H9 (cell line): ENCODE results near the gene MAP3K7CL. TPM values are rescaled to one million over a fixed set of nuclear protein-coding genes. Genes with fewer than 3 reads are reported as not detected.

ENCODE experiments used
- DNase-seq: peaks from one replicate; pipeline ENCODE4 v3.0.0-alpha.2; 2017
- H2AFZ ChIP-seq: one replicate; pipeline ENCODE4 v1.6.1; 2013; ENCODE audit warnings: mild to moderate bottlenecking, low read length, control low read depth, moderate library complexity
- H2AK5ac ChIP-seq: 2 replicates; pipeline ENCODE4 v1.6.1; 2013; ENCODE audit warnings: low read length, control low read depth, mixed read lengths; ENCODE audit not compliant: insufficient read length
- H2BK120ac ChIP-seq: one replicate; pipeline ENCODE4 v1.6.1; 2013; ENCODE audit warnings: low read depth, mild to moderate bottlenecking, low read length, control low read depth, inconsistent platforms; ENCODE audit not compliant: poor library complexity, severe bottlenecking
- H2BK12ac ChIP-seq: 2 replicates; pipeline ENCODE4 v1.6.1; 2013; ENCODE audit warnings: low read length, control low read depth, mixed read lengths, low read depth; ENCODE audit not compliant: insufficient read length
- H2BK15ac ChIP-seq: 2 replicates; pipeline ENCODE4 v1.6.1; 2013; ENCODE audit warnings: low read depth, low read length, control low read depth
- H2BK20ac ChIP-seq: one replicate; pipeline ENCODE4 v1.6.1; 2013; ENCODE audit warnings: low read depth, mild to moderate bottlenecking, low read length, control low read depth, inconsistent platforms; ENCODE audit not compliant: poor library complexity, severe bottlenecking
- H2BK5ac ChIP-seq: 2 replicates; pipeline ENCODE4 v1.6.1; 2013; ENCODE audit warnings: low read length, control low read depth, mixed read lengths; ENCODE audit not compliant: insufficient read length
- H3K14ac ChIP-seq: 2 replicates; pipeline ENCODE4 v1.6.1; 2013; ENCODE audit warnings: low read length, control low read depth; ENCODE audit not compliant: insufficient read depth
- H3K18ac ChIP-seq: 2 replicates; pipeline ENCODE4 v1.6.1; 2013; ENCODE audit warnings: low read depth, mild to moderate bottlenecking, mixed read lengths, low read length, control low read depth; ENCODE audit not compliant: insufficient read length
- H3K23ac ChIP-seq: 2 replicates; pipeline ENCODE4 v1.6.1; 2013; ENCODE audit warnings: low read length, control low read depth, mixed read lengths, low read depth; ENCODE audit not compliant: insufficient read length
- H3K23me2 ChIP-seq: 2 replicates; pipeline ENCODE4 v1.6.1; 2013; ENCODE audit warnings: low read depth, mild to moderate bottlenecking, mixed read lengths, low read length, control low read depth; ENCODE audit not compliant: insufficient read length, poor library complexity, severe bottlenecking
- H3K27ac ChIP-seq: 2 replicates; pipeline ENCODE4 v1.5.1; 2013; ENCODE audit warnings: low read length, control low read depth, mixed read lengths, low read depth; ENCODE audit not compliant: insufficient read length
- H3K27me3 ChIP-seq: 2 replicates; pipeline ENCODE4 v1.6.1; 2013; ENCODE audit warnings: low read length, control low read depth, inconsistent platforms; ENCODE audit not compliant: insufficient read depth
- H3K4ac ChIP-seq: 2 replicates; pipeline ENCODE4 v1.6.1; 2013; ENCODE audit warnings: low read depth, mild to moderate bottlenecking, control low read depth, inconsistent platforms, low read length, moderate library complexity
- H3K4me1 ChIP-seq: 2 replicates; pipeline ENCODE4 v1.6.1; 2013; ENCODE audit warnings: low read length, control low read depth, inconsistent platforms; ENCODE audit not compliant: insufficient read depth
- H3K4me2 ChIP-seq: 2 replicates; pipeline ENCODE4 v1.6.1; 2013; ENCODE audit warnings: low read length, control low read depth, mixed read lengths; ENCODE audit not compliant: insufficient read length, insufficient read depth
- H3K56ac ChIP-seq: 2 replicates; pipeline ENCODE4 v1.6.1; 2013; ENCODE audit warnings: low read depth, mild to moderate bottlenecking, mixed read lengths, low read length, control low read depth; ENCODE audit not compliant: insufficient read length
- H3K79me1 ChIP-seq: 2 replicates; pipeline ENCODE4 v1.6.1; 2013; ENCODE audit warnings: low read depth, mild to moderate bottlenecking, moderate library complexity, low read length, control low read depth, inconsistent platforms; ENCODE audit not compliant: insufficient read depth, poor library complexity, severe bottlenecking
- H3K79me2 ChIP-seq: 2 replicates; pipeline ENCODE4 v1.6.1; 2013; ENCODE audit warnings: low read length, control low read depth, inconsistent platforms; ENCODE audit not compliant: insufficient read depth
- H3K9ac ChIP-seq: 2 replicates; pipeline ENCODE4 v1.6.1; 2013; ENCODE audit warnings: low read length, control low read depth, mixed read lengths; ENCODE audit not compliant: insufficient read length; ENCODE audit errors: extremely low read depth
- H3K9me3 ChIP-seq: one replicate; pipeline ENCODE4 v1.6.1; 2013; ENCODE audit warnings: low read depth, low read length, inconsistent platforms; ENCODE audit not compliant: control insufficient read depth
- H3T11ph ChIP-seq: one replicate; pipeline ENCODE4 v1.6.1; 2013; ENCODE audit warnings: mild to moderate bottlenecking, low read length, control low read depth, inconsistent platforms
- H4K20me1 ChIP-seq: one replicate; pipeline ENCODE4 v1.6.1; 2013; ENCODE audit not compliant: control insufficient read depth, insufficient read length, insufficient read depth
- H4K5ac ChIP-seq: 2 replicates; pipeline ENCODE4 v1.6.1; 2013; ENCODE audit warnings: low read depth, mild to moderate bottlenecking, mixed read lengths, low read length, control low read depth; ENCODE audit not compliant: insufficient read length
- H4K8ac ChIP-seq: replicated peaks from 2 replicates; pipeline ENCODE4 v1.6.1; 2013; ENCODE audit warnings: low read length, control low read depth, mixed read lengths, low read depth; ENCODE audit not compliant: insufficient read length
- H4K91ac ChIP-seq: 2 replicates; pipeline ENCODE4 v1.6.1; 2013; ENCODE audit warnings: low read depth, mild to moderate bottlenecking, moderate library complexity, mixed read lengths, low read length, control low read depth; ENCODE audit not compliant: insufficient read length
- H3K27ac Mint-ChIP-seq, 3 experiments: 2 replicates in 2 of 3; 3 replicates in 1 of 3; pipeline ENCODE4 v1.8.0; 2020 to 2021; ENCODE audit warnings: mixed read lengths in 3 of 3, mild to moderate bottlenecking in 1 of 3, moderate library complexity in 1 of 3
- H3K27me3 Mint-ChIP-seq: 2 replicates; pipeline ENCODE4 v1.8.0; 2021; ENCODE audit warnings: low read depth, mild to moderate bottlenecking, moderate library complexity, mixed read lengths
- H3K36me3 Mint-ChIP-seq, 3 experiments: 2 replicates in 2 of 3; 3 replicates in 1 of 3; pipeline ENCODE4 v1.8.0; 2020 to 2021; ENCODE audit warnings: low read depth in 3 of 3, mixed read lengths in 3 of 3; ENCODE audit not compliant: insufficient read depth in 1 of 3
- H3K4me1 Mint-ChIP-seq, 2 experiments: 2 replicates each; pipeline ENCODE4 v1.8.0; 2020; ENCODE audit warnings: mixed read lengths in 2 of 2
- H3K4me3 Mint-ChIP-seq, 2 experiments: 2 replicates in 1 of 2; 3 replicates in 1 of 2; pipeline ENCODE4 v1.8.0; 2020 to 2021; ENCODE audit warnings: mild to moderate bottlenecking in 2 of 2, mixed read lengths in 2 of 2, moderate library complexity in 1 of 2
- H3K9me3 Mint-ChIP-seq, 2 experiments: 2 replicates in 1 of 2; 3 replicates in 1 of 2; pipeline ENCODE4 v1.8.0; 2020; ENCODE audit warnings: mild to moderate bottlenecking in 2 of 2, mixed read lengths in 2 of 2, moderate library complexity in 1 of 2
- CTCF ChIP-seq: fragments of 200-600 bp; sonication (generic); conservative IDR thresholded peaks from 3 replicates; pipeline ENCODE4 v1.8.0; 2021; ENCODE audit warnings: antibody characterized with exemption, mild to moderate bottlenecking
- WGBS: extraction: QIAGEN DNeasy Blood & Tissue Kit; methylation state at CpG from one replicate; pipeline ENCODE4 v1.1.7; 2013; ENCODE audit warnings: missing lambda C conversion rate, low lambda C conversion rate, mixed read lengths; ENCODE audit not compliant: insufficient read length; ENCODE audit errors: extremely low coverage; 5-methylcytosine and 5-hydroxymethylcytosine counted together
- total RNA-seq: library from RNA; stranded (reverse); gene quantifications from 2 replicates; pipeline ENCODE4 v1.2.1, GENCODE V29; 2021

MAP3K7CL gene
- total RNA-seq, 1 experiment from 2014 or later, result not detected

- Mint-ChIP-seq H3K4me3 (no peak overlapping the region), H3K27me3 (no peaks in the 10 kb centered on the region), H3K9me3 (no peaks in the 10 kb centered on the region; a peak in 1 of 5 replicates), H3K36me3 (peaks cover 0 to 2% (median 0%) of the 10 kb centered on the region in 3 experiments; a peak in 2 of 7 replicates), H3K4me1 (peaks cover 9 to 22% of the 10 kb centered on the region in 2 experiments), H3K27ac (no peak overlapping the region)
- DNase-seq, result no peak
- no peak overlapping the region for H3K4me2 ChIP-seq
- H4K91ac ChIP-seq, result no peak overlapping the region
- no peak overlapping the region for H4K8ac ChIP-seq
- no peaks in the 10 kb centered on the region for H3K4me1 ChIP-seq
- H4K20me1 ChIP-seq, result no peaks in the 10 kb centered on the region
- H3K4ac ChIP-seq, result no peak overlapping the region
- no peaks in the 10 kb centered on the region for H3K79me2 ChIP-seq
- no peaks in the 10 kb centered on the region for H3K9me3 ChIP-seq
- no peak overlapping the region for H2BK20ac ChIP-seq
- no peak overlapping the region for H2BK5ac ChIP-seq
- H2AFZ ChIP-seq, result no peak overlapping the region
- no peaks in the 10 kb centered on the region for H3K27me3 ChIP-seq
- H3K56ac ChIP-seq, result no peak overlapping the region
- H3K23ac ChIP-seq, result no peak overlapping the region
- H4K5ac ChIP-seq, result no peak overlapping the region
- TF ChIP-seq CTCF, result no peak
- H3K79me1 ChIP-seq, result no peaks in the 10 kb centered on the region
- no peak overlapping the region for H3K14ac ChIP-seq
- no peak overlapping the region for H2BK15ac ChIP-seq
- no peaks in the 10 kb centered on the region for H3K23me2 ChIP-seq
- no peak overlapping the region for H3K18ac ChIP-seq
- no peak overlapping the region for H3K27ac ChIP-seq
- H2BK120ac ChIP-seq, result no peak overlapping the region
- WGBS, result no CpG with 5 or more reads among the region's 3 CpGs
- no peak overlapping the region for H2AK5ac ChIP-seq
- H3K9ac ChIP-seq, result no peak overlapping the region
- H2BK12ac ChIP-seq, result no peak overlapping the region
- H3T11ph ChIP-seq, result no peak overlapping the region
Measured at GRCh38 chr21:29117372-29117955, 13.0 kb upstream of the MAP3K7CL start.
